NB4 (cell line): ENCODE measurements around the gene MOV10.

Source experiments
- POLR2A ChIP-seq: IDR thresholded peaks from 2 replicates; pipeline ENCODE4 v1.6.1; 2011; ENCODE audit warnings: mild to moderate bottlenecking; ENCODE audit not compliant: insufficient read length; ENCODE audit errors: extremely low read depth
- TF ChIP-seq, protein P1 (sequence below): IDR thresholded peaks from one replicate; pipeline ENCODE4 v1.5.1; 2012; ENCODE audit warnings: low read depth, low read length

DNA sequence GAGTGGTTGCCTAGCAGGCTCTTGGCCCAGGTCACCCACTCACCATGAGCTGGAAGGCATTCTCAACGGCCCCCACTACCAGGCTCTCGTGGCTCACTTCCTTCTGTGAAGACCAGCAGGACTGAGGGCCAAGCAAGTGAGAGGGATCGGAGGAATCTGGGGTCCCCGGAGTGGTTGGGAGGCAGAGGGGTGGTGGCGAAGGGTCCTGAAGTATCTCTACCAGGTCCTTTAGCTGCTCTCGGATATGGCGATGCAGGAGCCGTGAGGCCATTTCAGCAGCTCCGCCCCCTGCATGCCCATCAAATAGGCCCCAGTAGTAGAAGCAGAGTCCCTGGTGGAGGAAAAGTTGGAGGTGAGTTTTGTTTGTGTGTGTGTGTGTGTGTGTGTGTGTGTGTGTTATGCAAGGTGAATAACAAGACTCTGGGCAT, 38.3 kb downstream of the MOV10 start:
- TF ChIP-seq, protein P1, sequence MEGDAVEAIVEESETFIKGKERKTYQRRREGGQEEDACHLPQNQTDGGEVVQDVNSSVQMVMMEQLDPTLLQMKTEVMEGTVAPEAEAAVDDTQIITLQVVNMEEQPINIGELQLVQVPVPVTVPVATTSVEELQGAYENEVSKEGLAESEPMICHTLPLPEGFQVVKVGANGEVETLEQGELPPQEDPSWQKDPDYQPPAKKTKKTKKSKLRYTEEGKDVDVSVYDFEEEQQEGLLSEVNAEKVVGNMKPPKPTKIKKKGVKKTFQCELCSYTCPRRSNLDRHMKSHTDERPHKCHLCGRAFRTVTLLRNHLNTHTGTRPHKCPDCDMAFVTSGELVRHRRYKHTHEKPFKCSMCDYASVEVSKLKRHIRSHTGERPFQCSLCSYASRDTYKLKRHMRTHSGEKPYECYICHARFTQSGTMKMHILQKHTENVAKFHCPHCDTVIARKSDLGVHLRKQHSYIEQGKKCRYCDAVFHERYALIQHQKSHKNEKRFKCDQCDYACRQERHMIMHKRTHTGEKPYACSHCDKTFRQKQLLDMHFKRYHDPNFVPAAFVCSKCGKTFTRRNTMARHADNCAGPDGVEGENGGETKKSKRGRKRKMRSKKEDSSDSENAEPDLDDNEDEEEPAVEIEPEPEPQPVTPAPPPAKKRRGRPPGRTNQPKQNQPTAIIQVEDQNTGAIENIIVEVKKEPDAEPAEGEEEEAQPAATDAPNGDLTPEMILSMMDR = no peak
- no peak for TF ChIP-seq POLR2A
